GM12801 (cell line): ENCODE data around the gene MYRIP.

ENCODE experiments used
- CTCF ChIP-seq: IDR thresholded peaks from one replicate; pipeline ENCODE4 v1.5.1; 2011; ENCODE audit warnings: control low read depth; ENCODE audit not compliant: insufficient read length; ENCODE audit errors: extremely low read depth

MYRIP gene

DNA sequence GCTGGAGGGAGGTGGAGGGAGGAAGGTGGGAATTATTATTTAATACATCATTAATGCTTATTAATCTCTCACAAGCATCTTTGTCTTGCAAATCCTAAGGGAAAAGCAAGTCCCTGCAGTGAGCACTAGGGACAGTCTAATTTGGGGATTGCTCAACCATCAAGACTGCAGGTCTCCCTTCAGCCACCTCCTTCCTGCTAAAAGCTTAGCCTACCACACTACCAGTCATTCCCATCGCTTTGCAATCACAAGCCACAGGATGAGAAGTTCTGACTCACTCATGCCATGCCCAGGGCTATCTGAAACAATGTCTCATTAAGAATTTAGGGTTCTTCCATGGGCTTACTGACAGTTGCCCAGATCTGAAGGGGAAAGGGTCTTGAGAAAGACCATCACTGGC is 449.1 kb downstream of the MYRIP start:
- no peak for TF ChIP-seq CTCF

GRCh38 chr3:40262331-40262730 is 452.9 kb downstream of the MYRIP start:
- TF ChIP-seq CTCF = no peak

- TF ChIP-seq CTCF = no peak
Measured at GRCh38 chr3:40264451-40264850, 455.0 kb downstream of the MYRIP start.

GRCh38 chr3:40265181-40265580 is 455.8 kb downstream of the MYRIP start:
- TF ChIP-seq CTCF = no peak

- TF ChIP-seq CTCF = no peak
Measured at GRCh38 chr3:40267937-40268724, 458.7 kb downstream of the MYRIP start.

DNA sequence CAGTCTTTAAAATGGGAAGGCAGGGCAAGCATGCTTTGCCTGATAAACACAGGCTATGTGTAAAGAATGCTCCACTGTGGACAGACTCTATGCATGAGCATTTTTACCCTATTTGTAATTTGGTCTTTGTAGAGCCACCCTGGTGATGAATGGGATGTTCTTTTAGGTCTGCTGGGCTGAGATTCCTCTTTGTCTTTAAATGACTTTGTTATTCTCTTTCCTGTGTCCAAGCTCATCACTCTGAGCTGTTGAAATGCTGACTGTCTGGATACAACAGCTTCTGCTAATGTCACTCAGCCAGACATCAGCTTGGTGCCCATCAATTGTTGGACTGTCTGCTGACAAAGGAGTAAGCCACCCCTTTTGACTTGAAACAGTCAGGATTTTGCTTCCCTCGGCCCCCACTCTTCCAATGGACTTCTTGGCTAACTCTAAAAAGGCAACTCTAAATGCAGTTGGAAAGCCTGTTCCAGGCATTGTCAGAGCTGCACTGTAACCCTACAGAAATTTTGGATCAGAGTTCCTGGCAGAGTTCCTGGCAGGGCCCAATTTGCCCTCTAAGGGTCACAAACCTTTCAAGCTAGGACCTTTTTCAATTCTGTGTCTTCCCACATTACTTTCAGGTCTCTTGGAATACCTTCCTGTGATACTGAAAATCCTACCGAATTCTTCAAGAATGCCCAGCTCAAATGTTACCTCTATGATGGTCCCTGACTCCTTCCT is 459.6 kb downstream of the MYRIP start:
- no peak for TF ChIP-seq CTCF

- TF ChIP-seq CTCF = no peak
Measured at GRCh38 chr3:40278791-40279190, 469.4 kb downstream of the MYRIP start.
